Activated T-cell treated with anti-CD3 and anti-CD28 coated beads, Interleukin-2, amount 50 U/mL, for 72 hours (primary cell): ENCODE measurements around the gene SYTL4. TPM values are rescaled to one million over a fixed set of nuclear protein-coding genes. Genes with fewer than 3 reads are reported as not detected.

Experiments
- ATAC-seq, 2 donors: fragments of 150-1000 bp; cut with Tn5 transposase; replicated peaks in 1 of 2; 2 replicates each; pipeline ENCODE4 v1.10.0; 2021; ENCODE audit warnings: moderate library complexity in 2 of 2, mild to moderate bottlenecking in 1 of 2
- DNase-seq, 2 donors: peaks; one replicate each; pipeline ENCODE4 v3.0.0; 2021 to 2022; ENCODE audit warnings: mixed read lengths in 1 of 2
- H3K27ac Mint-ChIP-seq: one replicate; pipeline ENCODE4 v1.8.0; 2022; ENCODE audit warnings: mild to moderate bottlenecking, moderate library complexity, mixed read lengths
- H3K27me3 Mint-ChIP-seq: one replicate; pipeline ENCODE4 v1.8.0; 2022; ENCODE audit warnings: low read depth, mixed read lengths
- H3K36me3 Mint-ChIP-seq, 2 donors: one replicate each; pipeline ENCODE4 v1.8.0; 2022; ENCODE audit warnings: mixed read lengths in 2 of 2, mild to moderate bottlenecking in 1 of 2; ENCODE audit not compliant: insufficient read depth in 2 of 2
- H3K4me1 Mint-ChIP-seq: one replicate; pipeline ENCODE4 v1.8.0; 2022; ENCODE audit warnings: low read depth, mixed read lengths
- H3K4me3 Mint-ChIP-seq, 2 donors: one replicate each; pipeline ENCODE4 v1.8.0; 2022; ENCODE audit warnings: mild to moderate bottlenecking in 2 of 2, mixed read lengths in 2 of 2, moderate library complexity in 2 of 2
- H3K9me3 Mint-ChIP-seq, 2 donors: one replicate each; pipeline ENCODE4 v1.8.0; 2022; ENCODE audit warnings: mixed read lengths in 2 of 2
- total RNA-seq, 2 donors: library from RNA; stranded (reverse); gene quantifications; one replicate each; pipeline ENCODE4 v1.2.3, GENCODE V29; 2022

The SYTL4 gene
- total RNA-seq, 2 donors from 2014 or later = not detected

DNA sequence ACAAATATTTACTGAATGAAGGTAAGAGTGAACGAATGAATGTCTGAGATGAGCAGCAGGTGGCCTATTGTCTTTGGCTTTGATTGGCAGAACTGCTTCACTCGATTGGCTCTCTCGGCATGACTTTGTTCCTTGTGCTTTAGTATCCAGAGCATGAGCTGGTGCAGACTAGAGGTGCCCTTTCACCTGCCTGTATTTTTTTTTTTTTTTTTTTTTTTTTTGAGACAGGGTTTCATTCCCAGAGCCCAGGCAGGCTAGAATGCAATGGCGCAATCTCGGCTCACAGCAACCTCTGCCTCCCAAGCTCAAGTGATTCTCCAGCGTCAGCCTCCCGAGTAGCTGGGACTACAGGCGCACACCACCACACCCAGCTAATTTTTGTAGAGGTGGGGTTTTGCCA is 49.0 kb downstream of the SYTL4 start:
- H3K9me3 Mint-ChIP-seq = no peaks in the 10 kb centered on the region
- peaks cover 40% of the 10 kb centered on the region for H3K27me3 Mint-ChIP-seq
- H3K4me1 Mint-ChIP-seq = peaks cover 14% of the 10 kb centered on the region
- DNase-seq (no peak), ATAC-seq (no peak)
- no peak overlapping the region for H3K4me3 Mint-ChIP-seq
- no peak overlapping the region for H3K27ac Mint-ChIP-seq
- H3K36me3 Mint-ChIP-seq = no peaks in the 10 kb centered on the region

DNA sequence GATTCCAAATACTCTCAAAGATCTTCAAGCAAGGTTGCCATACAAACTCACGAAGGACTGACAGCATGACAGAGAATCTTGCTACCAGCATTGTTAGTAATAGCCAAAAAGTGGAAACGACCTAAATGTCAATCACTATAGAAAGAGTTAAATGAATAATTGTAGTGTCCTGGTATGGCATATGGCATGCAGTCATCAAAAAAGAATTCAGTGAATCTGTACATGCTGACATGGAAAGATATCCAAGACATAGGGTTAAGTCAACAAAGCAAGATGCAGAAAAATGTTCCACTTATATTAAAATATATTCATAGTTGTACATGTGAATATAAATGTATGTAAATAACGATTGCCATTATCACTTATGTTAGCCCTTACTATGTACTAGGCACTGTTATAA is 50.3 kb downstream of the SYTL4 start:
- H3K4me3 Mint-ChIP-seq = no peak overlapping the region
- peaks cover 40% of the 10 kb centered on the region for H3K27me3 Mint-ChIP-seq
- no peaks in the 10 kb centered on the region for H3K36me3 Mint-ChIP-seq
- no peaks in the 10 kb centered on the region for H3K9me3 Mint-ChIP-seq
- no peak for DNase-seq
- no peak for ATAC-seq
- no peak overlapping the region for H3K27ac Mint-ChIP-seq
- H3K4me1 Mint-ChIP-seq = peaks cover 6% of the 10 kb centered on the region

DNA sequence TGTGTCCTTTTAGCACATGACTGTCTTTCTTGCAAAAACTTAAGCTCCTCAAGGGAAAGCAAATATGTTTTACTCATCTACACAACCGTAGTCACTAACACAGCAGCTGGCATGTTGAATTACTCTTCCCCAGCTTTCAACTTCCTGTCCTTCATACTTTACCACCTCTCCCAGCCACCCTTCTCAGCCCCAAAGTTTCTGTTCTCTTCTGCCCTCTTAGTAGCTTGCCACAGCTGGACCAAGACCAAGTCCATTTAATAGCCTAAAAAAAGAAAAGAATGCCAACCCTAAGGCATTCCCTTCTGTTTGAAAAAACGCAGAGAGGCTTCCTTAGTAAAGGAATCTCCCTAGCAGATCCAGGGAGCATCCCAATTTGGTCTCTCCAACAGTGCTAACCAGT is 51.2 kb downstream of the SYTL4 start:
- peaks cover 5% of the 10 kb centered on the region for H3K4me1 Mint-ChIP-seq
- no peak overlapping the region for H3K4me3 Mint-ChIP-seq
- peaks cover 37% of the 10 kb centered on the region for H3K27me3 Mint-ChIP-seq
- no peak overlapping the region for H3K27ac Mint-ChIP-seq
- no peaks in the 10 kb centered on the region for H3K9me3 Mint-ChIP-seq
- no peaks in the 10 kb centered on the region for H3K36me3 Mint-ChIP-seq
- ATAC-seq (no peak), DNase-seq (no peak)

DNA sequence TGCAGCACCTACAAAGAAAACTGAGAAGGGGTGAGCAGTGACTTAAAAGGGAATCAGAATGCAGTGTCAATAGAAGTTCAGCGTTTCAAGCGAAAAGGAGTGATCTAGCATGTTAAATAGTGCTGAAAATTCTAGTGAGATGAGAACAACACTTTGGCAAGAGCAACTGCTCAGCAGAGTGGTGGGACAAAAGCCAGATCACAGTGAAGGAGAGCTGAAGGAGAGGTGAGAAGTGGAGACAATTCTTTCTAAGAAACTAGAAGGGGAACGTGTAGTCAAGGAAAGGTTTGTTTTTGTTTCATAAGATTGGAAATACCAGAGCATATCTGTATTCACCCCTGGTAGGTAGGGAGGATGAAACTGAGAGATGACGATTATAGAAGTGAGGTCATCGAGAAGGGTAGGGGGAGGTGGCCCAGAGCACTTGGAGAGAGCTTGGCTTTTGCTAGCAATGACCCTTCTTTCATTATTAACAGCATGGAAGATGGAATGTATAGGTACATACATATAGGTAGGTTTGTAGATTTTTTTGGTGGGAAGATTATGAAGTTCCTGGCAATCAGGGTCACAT is 54.2 kb downstream of the SYTL4 start:
- H3K36me3 Mint-ChIP-seq = no peaks in the 10 kb centered on the region
- peaks cover 5% of the 10 kb centered on the region for H3K4me1 Mint-ChIP-seq
- no peak overlapping the region for H3K4me3 Mint-ChIP-seq

GRCh38 chrX:100674705-100675104 is 57.2 kb downstream of the SYTL4 start:
- H3K9me3 Mint-ChIP-seq = no peaks in the 10 kb centered on the region
- H3K4me3 Mint-ChIP-seq = no peak overlapping the region
- H3K36me3 Mint-ChIP-seq = no peaks in the 10 kb centered on the region
- DNase-seq = no peak
- H3K27me3 Mint-ChIP-seq = peaks cover 70% of the 10 kb centered on the region
- H3K4me1 Mint-ChIP-seq = peaks cover 5% of the 10 kb centered on the region
- no peak overlapping the region for H3K27ac Mint-ChIP-seq
- no peak for ATAC-seq

More for the DNA sequence above, 54.2 kb downstream of the SYTL4 start:
- peaks cover 60% of the 10 kb centered on the region for H3K27me3 Mint-ChIP-seq
- H3K9me3 Mint-ChIP-seq = no peaks in the 10 kb centered on the region
- DNase-seq (no peak), ATAC-seq (no peak)
- H3K27ac Mint-ChIP-seq = no peak overlapping the region

GRCh38 chrX:100673397-100673953 is 58.4 kb downstream of the SYTL4 start:
- no peak for ATAC-seq
- Mint-ChIP-seq H3K36me3 (no peaks in the 10 kb centered on the region), H3K27me3 (peaks cover 69% of the 10 kb centered on the region), H3K4me1 (peaks cover 5% of the 10 kb centered on the region), H3K4me3 (no peak overlapping the region), H3K27ac (no peak overlapping the region), H3K9me3 (no peaks in the 10 kb centered on the region)
- no peak for DNase-seq

DNA sequence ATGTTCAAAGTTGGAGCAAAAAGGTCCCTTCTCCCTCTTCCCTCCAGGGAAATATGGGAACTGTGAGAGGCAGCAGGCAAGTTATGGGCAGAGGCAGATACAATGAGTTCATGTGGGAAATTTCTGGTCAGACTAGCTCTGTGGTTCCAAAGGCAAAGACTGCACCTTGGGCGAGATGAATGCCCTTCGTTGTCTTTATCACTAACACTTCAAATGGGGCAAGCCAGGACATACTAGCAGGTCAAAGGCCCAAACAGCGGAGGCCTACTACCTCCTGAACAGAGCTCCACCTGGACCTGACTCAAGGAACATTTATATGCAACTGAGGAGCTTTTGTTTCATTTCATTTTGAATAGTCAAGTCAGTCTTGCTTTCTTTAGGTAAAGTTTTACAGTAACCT is 59.0 kb downstream of the SYTL4 start:
- Mint-ChIP-seq H3K27me3 (peaks cover 72% of the 10 kb centered on the region), H3K36me3 (no peaks in the 10 kb centered on the region), H3K27ac (no peak overlapping the region), H3K4me3 (no peak overlapping the region), H3K4me1 (peaks cover 5% of the 10 kb centered on the region), H3K9me3 (no peaks in the 10 kb centered on the region)
- DNase-seq (no peak), ATAC-seq (no peak)

- Mint-ChIP-seq H3K9me3 (no peaks in the 10 kb centered on the region), H3K36me3 (no peaks in the 10 kb centered on the region), H3K4me3 (no peak overlapping the region), H3K4me1 (no peaks in the 10 kb centered on the region), H3K27me3 (peaks cover 66% of the 10 kb centered on the region), H3K27ac (no peak overlapping the region)
- DNase-seq (no peak), ATAC-seq (no peak)
Measured at GRCh38 chrX:100663642-100664041, 68.3 kb downstream of the SYTL4 start.

GRCh38 chrX:100662796-100663195 is 69.1 kb downstream of the SYTL4 start:
- Mint-ChIP-seq H3K9me3 (no peaks in the 10 kb centered on the region), H3K36me3 (no peaks in the 10 kb centered on the region), H3K4me1 (no peaks in the 10 kb centered on the region), H3K4me3 (no peak overlapping the region), H3K27ac (no peak overlapping the region), H3K27me3 (peaks cover 57% of the 10 kb centered on the region)
- DNase-seq (no peak), ATAC-seq (no peak)

- Mint-ChIP-seq H3K4me1 (no peaks in the 10 kb centered on the region), H3K9me3 (no peaks in the 10 kb centered on the region), H3K36me3 (no peaks in the 10 kb centered on the region), H3K27me3 (peaks cover 51% of the 10 kb centered on the region), H3K27ac (no peak overlapping the region), H3K4me3 (no peak overlapping the region)
- ATAC-seq (no peak), DNase-seq (no peak)
Measured at GRCh38 chrX:100662170-100662569, 69.8 kb downstream of the SYTL4 start.

DNA sequence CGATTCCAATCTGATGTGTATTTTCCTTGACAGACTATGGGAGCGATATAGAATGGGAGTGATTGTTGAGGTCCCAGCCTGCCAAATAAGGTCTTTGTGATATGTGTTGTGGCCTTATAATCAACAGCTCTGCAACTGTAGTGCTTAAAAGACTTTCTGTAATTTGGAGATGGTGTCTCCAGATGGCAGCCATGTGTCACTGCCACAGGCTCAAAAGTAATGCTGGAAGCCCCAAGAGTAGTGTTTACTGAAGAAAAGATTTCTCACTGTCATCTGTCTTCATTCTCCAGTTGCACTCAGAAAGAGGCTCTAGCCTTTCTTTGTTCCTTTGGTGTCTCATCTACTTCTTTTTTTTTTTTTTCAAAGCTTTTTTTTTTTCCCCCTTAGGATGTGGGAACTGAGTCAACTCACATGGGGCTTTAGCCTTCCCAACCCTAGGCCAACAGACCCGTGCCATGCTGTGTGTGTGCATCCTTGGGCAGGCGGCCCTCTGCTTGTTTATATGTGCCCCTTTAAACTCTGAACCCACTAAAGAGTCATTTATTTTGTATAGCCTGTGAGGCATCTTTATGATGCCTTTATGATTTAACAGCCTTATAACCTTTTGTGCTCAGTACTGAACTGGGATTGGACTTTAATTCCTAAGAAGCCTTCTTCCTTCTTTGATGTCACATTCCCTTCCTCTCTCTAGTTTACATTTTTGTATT is 72.3 kb downstream of the SYTL4 start:
- Mint-ChIP-seq H3K36me3 (no peaks in the 10 kb centered on the region), H3K4me1 (no peaks in the 10 kb centered on the region), H3K27ac (no peak overlapping the region), H3K9me3 (no peaks in the 10 kb centered on the region), H3K4me3 (no peak overlapping the region), H3K27me3 (peaks cover 40% of the 10 kb centered on the region)
- no peak for ATAC-seq
- no peak for DNase-seq

DNA sequence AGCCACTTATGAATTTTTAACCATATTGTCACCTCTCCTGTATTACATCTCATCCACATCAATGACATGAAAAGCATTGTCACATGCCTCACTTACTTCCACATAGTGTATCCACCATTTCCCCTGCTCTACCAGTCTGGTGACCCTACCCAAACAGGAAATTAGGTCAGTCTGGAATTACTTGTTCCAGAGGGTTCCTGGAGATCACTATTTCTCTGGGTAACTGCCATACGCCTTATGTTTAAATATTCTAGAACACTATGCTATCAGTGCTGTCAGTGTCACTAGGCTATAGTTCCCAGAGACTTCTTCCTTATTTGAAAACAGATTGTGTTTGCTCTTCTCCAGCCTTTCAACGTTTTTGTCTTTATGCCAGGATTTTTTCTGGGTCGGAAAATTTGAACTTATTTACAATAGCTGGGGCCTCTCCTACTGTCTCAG is 73.0 kb downstream of the SYTL4 start:
- Mint-ChIP-seq H3K9me3 (no peaks in the 10 kb centered on the region), H3K4me1 (no peaks in the 10 kb centered on the region)
- ATAC-seq = no peak

DNA sequence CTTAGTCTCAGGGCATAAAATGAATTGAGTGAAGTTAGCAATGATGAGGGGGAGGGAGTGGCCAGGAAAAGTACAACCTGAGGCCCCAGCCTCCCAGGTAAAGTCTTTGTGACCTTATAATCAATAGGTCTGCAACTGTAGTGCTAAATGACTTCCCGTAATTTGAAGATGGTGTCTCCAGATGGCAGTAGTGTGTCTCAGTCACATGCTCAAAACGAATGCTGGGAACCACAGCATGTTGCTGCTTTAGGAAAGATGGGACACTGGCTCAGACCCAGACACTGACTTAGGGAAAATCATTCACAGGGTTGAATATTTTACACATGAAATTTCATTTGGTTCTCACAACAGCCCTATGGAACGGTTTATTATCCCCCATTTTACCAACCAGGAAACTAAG is 77.7 kb downstream of the SYTL4 start:
- no peak for DNase-seq
- Mint-ChIP-seq H3K4me1 (no peaks in the 10 kb centered on the region), H3K27me3 (peaks cover 39% of the 10 kb centered on the region), H3K9me3 (no peaks in the 10 kb centered on the region), H3K27ac (no peak overlapping the region), H3K4me3 (no peak overlapping the region), H3K36me3 (no peaks in the 10 kb centered on the region)
- ATAC-seq = no peak

More for the DNA sequence above, 73.0 kb downstream of the SYTL4 start:
- Mint-ChIP-seq H3K27me3 (peaks cover 38% of the 10 kb centered on the region), H3K27ac (no peak overlapping the region), H3K4me3 (no peak overlapping the region), H3K36me3 (no peaks in the 10 kb centered on the region)
- DNase-seq = no peak

DNA sequence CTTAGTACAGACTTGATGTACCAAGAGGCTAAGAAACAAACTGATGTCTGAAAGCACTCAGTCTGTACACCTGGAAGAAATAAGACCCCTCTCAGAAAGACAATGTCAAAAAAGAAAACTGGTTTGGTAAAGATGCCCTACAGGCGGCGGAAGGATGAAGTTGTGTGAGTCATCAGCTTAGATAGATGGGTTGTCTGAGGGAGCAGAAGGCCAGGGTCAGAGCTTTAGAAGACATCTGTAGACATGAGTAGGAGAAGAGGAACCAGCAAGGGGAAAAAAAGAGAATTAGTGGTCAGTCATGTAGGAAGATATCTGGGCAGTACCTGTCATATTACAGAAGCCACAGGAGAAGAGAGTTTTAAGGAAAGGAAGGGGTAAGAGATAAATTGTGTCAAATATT is 79.7 kb downstream of the SYTL4 start:
- peaks cover 47% of the 10 kb centered on the region for H3K27me3 Mint-ChIP-seq
- DNase-seq (no peak), ATAC-seq (no peak)
- H3K4me1 Mint-ChIP-seq = no peaks in the 10 kb centered on the region
- no peak overlapping the region for H3K4me3 Mint-ChIP-seq
- H3K27ac Mint-ChIP-seq = no peak overlapping the region
- H3K36me3 Mint-ChIP-seq = no peaks in the 10 kb centered on the region
- no peaks in the 10 kb centered on the region for H3K9me3 Mint-ChIP-seq
